GM12801 (cell line): ENCODE data around the gene SOCS6.

Source experiments
- CTCF ChIP-seq: IDR thresholded peaks from one replicate; pipeline ENCODE4 v1.5.1; 2011; ENCODE audit warnings: control low read depth; ENCODE audit not compliant: insufficient read length; ENCODE audit errors: extremely low read depth

Gene SOCS6

GRCh38 chr18:70290482-70291294 is 1.8 kb downstream of the SOCS6 start:
- no peak for TF ChIP-seq CTCF

DNA sequence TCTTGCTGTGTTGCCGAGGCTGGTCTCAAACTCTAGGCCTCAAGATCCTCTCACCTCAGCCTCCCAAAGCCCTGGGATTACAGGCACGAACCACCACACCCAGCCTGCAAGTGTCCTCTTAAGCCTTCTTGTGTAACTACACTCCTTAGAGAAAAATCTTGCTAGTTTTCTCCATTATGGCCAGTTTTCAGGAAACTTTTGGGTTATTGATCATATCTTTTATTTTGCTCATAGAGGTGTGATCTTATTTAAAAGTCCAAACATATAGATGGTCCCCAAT is 2.4 kb downstream of the SOCS6 start:
- no peak for TF ChIP-seq CTCF

DNA sequence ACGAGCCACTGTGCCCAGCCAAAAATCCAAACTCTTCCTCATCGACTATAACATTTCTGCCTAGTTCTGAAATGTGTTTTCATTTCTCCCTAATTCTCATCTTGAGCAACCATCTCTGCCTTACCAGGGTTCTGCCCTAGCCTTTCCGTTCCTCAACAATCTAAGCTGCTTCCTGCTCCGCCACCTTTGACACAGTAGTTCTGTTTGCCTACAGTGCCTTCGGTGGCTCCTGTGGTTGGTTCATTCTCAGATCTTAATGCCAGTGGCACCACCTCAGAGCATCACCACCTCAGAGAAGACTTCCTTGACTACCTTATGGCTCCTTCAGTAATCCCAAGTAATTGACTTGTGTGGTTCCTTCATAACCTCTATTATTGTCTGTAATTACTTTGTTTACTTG is 3.8 kb downstream of the SOCS6 start:
- no peak for TF ChIP-seq CTCF

- TF ChIP-seq CTCF: no peak
Measured at GRCh38 chr18:70293166-70293565, 4.3 kb downstream of the SOCS6 start.

DNA sequence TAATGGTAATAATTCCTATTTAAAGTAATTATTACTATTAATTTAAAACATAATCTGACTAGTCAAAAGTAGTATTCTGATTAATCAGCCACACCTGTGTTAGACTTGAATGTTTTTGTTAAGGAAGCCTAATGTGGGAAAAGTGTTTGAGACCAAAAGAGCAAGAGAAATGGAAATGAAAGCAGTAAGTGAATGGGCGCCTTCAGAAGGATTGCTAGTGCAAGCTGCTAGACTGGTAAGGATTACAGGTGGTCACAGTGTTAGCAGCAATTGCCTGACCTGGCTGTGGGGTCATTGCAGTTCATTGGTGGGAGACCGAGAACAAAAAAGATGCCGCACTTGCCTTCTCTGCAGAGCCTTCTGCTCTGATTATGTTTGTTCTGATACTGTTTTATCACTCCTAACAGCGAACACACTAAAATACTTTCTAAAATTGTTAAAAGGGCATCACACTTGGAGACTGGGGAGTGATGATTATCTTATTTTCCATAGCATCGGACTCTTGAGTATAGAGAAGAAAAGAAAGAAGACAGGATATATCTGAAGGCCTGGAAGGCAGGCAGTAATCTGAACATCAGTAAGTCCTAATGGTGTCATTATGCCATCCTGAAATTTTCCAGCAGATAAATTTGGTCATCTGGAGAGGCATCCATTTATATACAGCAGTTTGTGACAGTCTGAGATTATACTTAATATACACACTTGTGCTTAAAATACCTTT is 5.8 kb downstream of the SOCS6 start:
- no peak for TF ChIP-seq CTCF

DNA sequence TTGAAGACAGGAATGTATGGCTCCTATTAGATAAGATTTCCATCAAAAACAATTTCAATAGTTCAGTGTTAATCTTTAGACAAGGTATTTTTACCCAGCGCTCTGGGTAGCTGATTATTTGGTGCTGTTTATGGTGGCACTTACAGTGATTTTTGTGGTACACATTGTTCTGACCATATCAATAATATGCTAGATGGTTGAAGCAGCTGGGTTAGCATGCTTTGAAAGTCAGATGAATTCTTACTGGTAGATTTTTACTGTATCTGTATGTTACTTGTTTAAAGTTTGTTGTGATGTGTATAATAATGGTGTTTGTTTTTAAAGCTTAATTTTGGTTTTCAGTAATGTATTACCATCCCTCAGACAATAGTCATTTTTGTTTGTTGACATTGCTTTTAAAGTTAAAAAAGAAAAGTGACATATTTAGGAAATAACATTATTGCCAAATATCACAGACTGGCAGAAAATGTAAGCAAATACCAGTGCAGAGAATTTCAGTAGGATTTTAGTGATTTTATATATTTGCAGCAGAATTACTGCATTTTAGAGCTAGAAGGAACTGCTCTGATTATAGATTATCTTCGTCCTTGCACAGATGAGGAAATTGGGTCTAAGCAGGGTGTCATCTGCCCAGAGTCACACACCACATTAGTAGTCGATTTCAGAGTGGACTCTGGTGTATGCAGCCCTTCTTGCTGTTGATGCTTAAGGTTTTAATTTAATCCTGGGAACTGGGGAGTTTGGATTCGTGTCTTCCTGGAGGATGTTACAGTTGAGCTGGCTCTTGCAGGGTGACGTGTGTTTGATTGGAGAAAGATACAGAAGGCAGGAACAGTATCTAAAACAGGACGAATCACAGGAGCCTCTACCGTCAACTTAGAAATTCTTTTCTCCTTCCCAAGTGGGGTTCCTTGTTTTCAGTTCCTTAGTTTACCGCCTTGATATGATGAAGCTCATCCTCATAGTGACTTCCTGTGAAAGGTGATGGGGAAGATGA is 6.6 kb downstream of the SOCS6 start:
- no peak for TF ChIP-seq CTCF

- TF ChIP-seq CTCF: no peak
Measured at GRCh38 chr18:70296289-70296688, 7.4 kb downstream of the SOCS6 start.
